ENCODE data around the gene CDC14A. TPM values are rescaled to one million over a fixed set of nuclear protein-coding genes. Genes with fewer than 3 reads are reported as not detected.

The CDC14A gene
- polyA plus RNA-seq, 1 of the 3 experiments (the other 2 are of a cell fraction) = 2.2 TPM

GRCh38 chr1:100458661-100459357 lies 106.5 kb downstream of the CDC14A start:
- H3K79me2 ChIP-seq (ENCODE audit: insufficient read depth) = no peaks in the 10 kb centered on the region
- no peaks in the 10 kb centered on the region for H3K36me3 ChIP-seq (replicated peaks in 1 of 2; ENCODE audit: control insufficient read depth in 1 of 2, insufficient read depth in 2 of 2, low read length in 1 of 2)
- ChIA-PET POLR2A (no interaction called here), CTCF (interaction anchor here (0.6 to 13.5 kb wide), 59 partner anchors 8 to 1450 kb away, joined by 3 to 263 read pairs (median 4); partner anchors contain the start of genes CDC14A, DBT, RTCA and SLC30A7)
- TF ChIP-seq SMC3 (IDR thresholded peaks at IDR 0.05; ENCODE audit: low read depth, low read length) = no peak
- no peak for TF ChIP-seq MXI1 (IDR thresholded peaks at IDR 0.05; ENCODE audit: low read depth, low read length)
- no peak for TF ChIP-seq NRF1 (IDR thresholded peaks at IDR 0.05; ENCODE audit: low read depth, low read length)
- TF ChIP-seq POLR2AphosphoS5 (IDR thresholded peaks at IDR 0.05; ENCODE audit: low read depth, low read length) = no peak
- TF ChIP-seq NFIC (IDR thresholded peaks at IDR 0.05; ENCODE audit: borderline replicate concordance) = no peak
- TF ChIP-seq, protein P1, sequence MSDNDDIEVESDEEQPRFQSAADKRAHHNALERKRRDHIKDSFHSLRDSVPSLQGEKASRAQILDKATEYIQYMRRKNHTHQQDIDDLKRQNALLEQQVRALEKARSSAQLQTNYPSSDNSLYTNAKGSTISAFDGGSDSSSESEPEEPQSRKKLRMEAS (IDR thresholded peaks at IDR 0.05; ENCODE audit: low read depth) = no peak
- no peak for TF ChIP-seq CTCF (IDR thresholded peaks at IDR 0.05)
- no peak for TF ChIP-seq RAD21 (IDR thresholded peaks at IDR 0.05; ENCODE audit: low read length)
- TF ChIP-seq YY1 (IDR thresholded peaks at IDR 0.05; ENCODE audit: low read depth) = no peak
- TF ChIP-seq PBX3 (IDR thresholded peaks at IDR 0.05) = no peak
- TF ChIP-seq TAF1 (IDR thresholded peaks at IDR 0.05; ENCODE audit: borderline replicate concordance, low read depth, low read length) = no peak
- no peak for TF ChIP-seq RCOR1 (IDR thresholded peaks at IDR 0.05; ENCODE audit: low read length)
- no peak for TF ChIP-seq EP300 (IDR thresholded peaks at IDR 0.05; ENCODE audit: borderline replicate concordance in 1 of 2, low read depth in 1 of 2, low read length in 1 of 2)
- no peak overlapping the region for H3K4me3 ChIP-seq (ENCODE audit: low read depth in 2 of 2, low read length in 1 of 2)
- 69% methylated on average over 6 of the region's 6 CpGs for WGBS (ENCODE audit: low lambda C conversion rate)
- H2AFZ ChIP-seq (ENCODE audit: low read depth) = peak overlapping the region; percentile 36; the same call in 1 of the 2 replicates
- no peaks in the 10 kb centered on the region for H3K27me3 ChIP-seq (ENCODE audit: insufficient read depth)
- H3K27ac ChIP-seq (ENCODE audit: low read depth in 2 of 2, low read length in 1 of 2) = no peak overlapping the region
- H3K9me2 ChIP-seq = no peaks in the 10 kb centered on the region
- 0 out of 2 replicates have a peak overlapping the region, but pooled peaks have one; percentile 5 for H3K4me2 ChIP-seq
- no peaks in the 10 kb centered on the region for H3F3A ChIP-seq (replicated peaks; ENCODE audit: insufficient read depth)
- peaks cover 0 to 7% of the 10 kb centered on the region in 2 experiments; a peak in 2 of 4 replicates for H3K4me1 ChIP-seq (ENCODE audit: control insufficient read depth in 1 of 2, insufficient read depth in 2 of 2, low read depth in 1 of 2, low read length in 1 of 2)
- no peaks in the 10 kb centered on the region for H4K20me1 ChIP-seq (ENCODE audit: insufficient read depth)
- DNase-seq = no peak
- H3K9me3 ChIP-seq = no peaks in the 10 kb centered on the region
- no peak overlapping the region for H3K9ac ChIP-seq

Data from SK-N-SH (cell line).